ENCODE results near the gene RABEP1.

The RABEP1 gene

GRCh38 chr17:5355421-5356129 lies 73.5 kb downstream of the RABEP1 start:
- DNase-seq (ENCODE audit: low read depth in 1 of 2, low spot score in 1 of 2): no peak
- TF ChIP-seq GABPA (IDR thresholded peaks at IDR 0.05; ENCODE audit: low read depth) (no peak), CTCF (IDR thresholded peaks at IDR 0.05; ENCODE audit: insufficient read depth, low read length) (no peak), POLR2AphosphoS5 (IDR thresholded peaks at IDR 0.05; ENCODE audit: low read depth) (no peak), REST (IDR thresholded peaks at IDR 0.05; ENCODE audit: insufficient replicate concordance, low read depth) (no peak), SPI1 (IDR thresholded peaks at IDR 0.05; ENCODE audit: borderline replicate concordance, low read depth) (no peak)
- no peaks in the 10 kb centered on the region for H3K27me3 ChIP-seq (ENCODE audit: insufficient read depth, poor library complexity, severe bottlenecking)
- H3K27ac ChIP-seq (replicated peaks): no peak overlapping the region
- H3K4me3 ChIP-seq (replicated peaks; ENCODE audit: insufficient read depth, low read length): no peak overlapping the region

GRCh38 chr17:5361426-5361825 lies 79.3 kb downstream of the RABEP1 start:
- no peaks in the 10 kb centered on the region for H3K27me3 ChIP-seq (ENCODE audit: insufficient read depth, poor library complexity, severe bottlenecking)
- no peak for DNase-seq (ENCODE audit: low read depth in 1 of 2, low spot score in 1 of 2)
- no peak overlapping the region for H3K27ac ChIP-seq (replicated peaks)
- no peak overlapping the region for H3K4me3 ChIP-seq (replicated peaks; ENCODE audit: insufficient read depth, low read length)
- TF ChIP-seq SPI1 (IDR thresholded peaks at IDR 0.05; ENCODE audit: borderline replicate concordance, low read depth) (no peak), GABPA (IDR thresholded peaks at IDR 0.05; ENCODE audit: low read depth) (no peak), REST (IDR thresholded peaks at IDR 0.05; ENCODE audit: insufficient replicate concordance, low read depth) (no peak), CTCF (IDR thresholded peaks at IDR 0.05; ENCODE audit: insufficient read depth, low read length) (no peak), POLR2AphosphoS5 (IDR thresholded peaks at IDR 0.05; ENCODE audit: low read depth) (no peak)

- H3K27ac ChIP-seq (replicated peaks): no peak overlapping the region
- no peak for TF ChIP-seq GABPA (IDR thresholded peaks at IDR 0.05; ENCODE audit: low read depth)
- no peak for TF ChIP-seq SPI1 (IDR thresholded peaks at IDR 0.05; ENCODE audit: borderline replicate concordance, low read depth)
- TF ChIP-seq REST (IDR thresholded peaks at IDR 0.05; ENCODE audit: insufficient replicate concordance, low read depth): no peak
- no peak for TF ChIP-seq POLR2AphosphoS5 (IDR thresholded peaks at IDR 0.05; ENCODE audit: low read depth)
- TF ChIP-seq CTCF (IDR thresholded peaks at IDR 0.05; ENCODE audit: insufficient read depth, low read length): no peak
- H3K4me3 ChIP-seq (replicated peaks; ENCODE audit: insufficient read depth, low read length): no peak overlapping the region
- no peaks in the 10 kb centered on the region for H3K27me3 ChIP-seq (ENCODE audit: insufficient read depth, poor library complexity, severe bottlenecking)
- no peak for DNase-seq (ENCODE audit: low read depth in 1 of 2, low spot score in 1 of 2)
These were observed 80.2 kb downstream of the RABEP1 start for GRCh38 chr17:5362162-5362811.

Measured in HL-60 (cell line).